Ramos (cell line): ENCODE data around the gene IGF1.

Experiments
- in situ Hi-C: fragments of 300-500 bp; cut with MboI; formaldehyde crosslinking; loops from one replicate; pipeline ENCODE4 v1.14.3; 2022; ENCODE audit warnings: low sequenced_read_pairs; ENCODE audit not compliant: unreplicated experiment

The IGF1 gene

DNA sequence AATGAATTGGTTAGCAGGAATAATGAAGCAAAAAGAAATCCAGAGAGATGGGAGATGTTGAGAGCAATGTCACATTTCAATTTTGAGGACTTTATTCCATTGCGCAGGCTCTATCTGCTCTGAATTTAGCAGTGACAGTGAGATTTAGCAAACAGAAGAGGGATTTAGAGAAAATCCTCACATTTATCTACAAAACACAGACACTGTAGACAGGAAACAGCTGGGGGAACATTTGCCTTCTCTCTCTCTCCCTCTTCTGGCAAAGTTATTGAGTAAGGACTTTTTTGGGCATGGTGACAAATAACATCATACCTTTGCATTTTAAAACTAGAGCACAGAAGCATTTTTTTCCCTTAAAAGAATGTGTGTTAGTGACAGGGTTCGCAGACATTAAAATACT lies at the start of gene IGF1:
IGF1 (minus strand) TSS at position 158 of the 400 bp plus-strand sequence. CDS start 182 bp downstream, outside the sequence.
- in situ Hi-C loops, result loop anchor here (10.0 kb wide), 1 partner anchor 546 kb away; no protein-coding TSS in a partner anchor

DNA sequence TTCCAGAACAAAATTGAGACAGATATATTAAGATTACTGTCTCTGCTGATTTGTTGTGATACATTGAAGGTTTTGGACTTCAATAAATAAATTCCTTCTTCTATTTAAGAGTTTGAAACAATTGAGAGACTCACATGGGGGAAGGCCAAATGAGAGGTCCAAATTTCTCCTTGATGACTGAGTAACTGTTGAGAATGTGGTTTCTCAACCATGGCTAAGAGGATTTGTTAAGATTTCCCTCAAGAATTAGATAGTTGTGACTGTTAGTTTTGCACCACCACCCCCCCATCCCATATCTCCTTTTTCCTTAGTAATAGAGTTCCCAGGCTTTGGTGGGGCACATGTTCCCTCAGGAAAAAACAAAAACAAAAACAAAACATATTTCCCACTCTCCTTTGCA lies 47.7 kb upstream of the IGF1 start:
- in situ Hi-C loops, result no loop called here

DNA sequence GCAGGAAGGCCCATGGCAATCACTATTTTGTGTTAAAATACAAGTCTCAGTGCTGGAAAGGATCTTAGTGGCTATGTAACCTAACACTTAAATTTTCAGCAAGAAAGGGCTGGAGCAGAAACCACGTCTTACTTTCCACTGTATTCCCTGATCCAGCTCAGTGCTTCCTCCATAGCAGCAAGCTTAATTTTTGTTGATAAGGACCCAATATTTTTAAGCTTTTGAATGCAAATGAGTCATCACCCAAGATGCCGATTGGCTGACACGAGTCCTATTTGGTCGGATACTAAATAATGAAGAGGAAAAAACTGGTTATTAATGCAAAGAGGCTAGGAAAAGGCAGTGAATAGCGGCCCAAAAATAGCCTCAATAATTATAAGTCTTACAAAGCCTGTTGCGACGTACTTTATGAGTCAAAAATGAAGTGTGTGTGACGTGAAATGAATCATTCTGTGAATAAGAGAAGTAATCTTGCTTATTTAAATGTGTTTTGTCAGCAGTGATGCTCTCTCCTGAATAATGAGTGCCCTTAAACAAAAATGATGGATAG lies 46.9 kb upstream of the IGF1 start:
- in situ Hi-C loops, result no loop called here

DNA sequence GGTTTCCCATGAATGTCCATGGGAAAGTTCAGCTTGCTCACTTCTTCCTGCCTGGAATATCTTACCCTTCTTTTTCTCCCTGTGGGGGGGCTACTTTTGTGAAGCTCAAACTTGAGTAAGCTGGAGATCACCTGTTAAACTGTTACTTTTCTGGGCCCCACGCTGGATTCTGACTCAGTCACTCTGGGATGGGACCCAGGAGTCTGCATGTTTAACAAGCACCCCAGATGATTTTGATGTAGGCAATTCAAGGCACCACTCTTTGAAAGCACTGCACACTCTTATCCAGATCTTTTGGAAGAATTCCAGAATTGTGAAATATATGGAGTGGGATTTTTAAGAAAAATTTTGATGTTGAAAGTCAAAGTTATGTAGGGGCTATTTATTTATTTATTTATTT lies 46.3 kb upstream of the IGF1 start:
- in situ Hi-C loops, result no loop called here

DNA sequence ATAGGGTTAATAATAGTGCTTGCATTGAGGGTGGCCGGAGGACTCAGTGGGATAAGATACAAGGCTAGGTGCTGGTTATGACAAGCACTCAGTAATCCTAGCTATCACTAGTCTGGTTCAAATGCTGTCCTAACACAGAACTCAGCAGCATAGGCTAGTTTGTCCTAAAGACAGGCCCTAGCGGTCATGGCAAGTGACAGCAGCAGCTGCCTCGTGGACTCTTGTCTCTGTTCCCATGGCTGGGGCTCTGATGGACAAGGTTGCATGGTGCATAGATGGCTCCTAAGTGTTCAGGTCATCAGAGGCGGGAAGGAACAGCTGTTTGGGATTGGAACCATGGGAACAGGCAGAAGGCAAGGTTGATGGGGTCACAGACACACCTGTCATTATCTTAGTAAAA lies 42.4 kb upstream of the IGF1 start:
- in situ Hi-C loops, result no loop called here

DNA sequence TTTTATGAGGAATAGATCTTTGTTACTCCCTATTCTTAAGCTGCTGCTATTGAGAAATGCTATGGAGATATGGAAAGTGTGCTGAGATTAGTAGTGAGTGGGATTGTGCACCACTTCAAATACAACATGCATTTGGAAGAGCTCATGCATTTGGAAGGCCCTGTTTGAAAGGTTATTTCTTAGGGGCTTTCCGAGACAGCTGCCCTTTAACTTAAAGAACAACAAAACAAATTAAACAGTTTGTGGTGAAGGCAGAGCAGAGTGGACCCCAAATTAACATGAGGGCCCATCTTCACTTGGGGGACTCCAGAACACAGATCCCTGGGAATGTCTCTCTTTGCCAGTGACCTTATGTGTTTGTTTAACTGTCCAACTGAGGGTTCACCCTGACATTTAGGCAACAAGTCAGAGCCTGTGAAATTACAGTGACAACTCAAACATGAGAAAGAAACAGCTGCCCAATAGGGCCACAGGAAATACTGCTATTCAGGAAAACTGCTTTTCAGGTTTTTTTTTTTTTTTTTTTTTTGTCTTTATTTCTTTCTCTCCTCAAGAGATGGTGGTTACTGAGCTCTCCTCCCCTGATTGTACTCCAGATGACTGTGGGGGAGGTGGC lies 41.4 kb upstream of the IGF1 start:
- in situ Hi-C loops, result no loop called here

DNA sequence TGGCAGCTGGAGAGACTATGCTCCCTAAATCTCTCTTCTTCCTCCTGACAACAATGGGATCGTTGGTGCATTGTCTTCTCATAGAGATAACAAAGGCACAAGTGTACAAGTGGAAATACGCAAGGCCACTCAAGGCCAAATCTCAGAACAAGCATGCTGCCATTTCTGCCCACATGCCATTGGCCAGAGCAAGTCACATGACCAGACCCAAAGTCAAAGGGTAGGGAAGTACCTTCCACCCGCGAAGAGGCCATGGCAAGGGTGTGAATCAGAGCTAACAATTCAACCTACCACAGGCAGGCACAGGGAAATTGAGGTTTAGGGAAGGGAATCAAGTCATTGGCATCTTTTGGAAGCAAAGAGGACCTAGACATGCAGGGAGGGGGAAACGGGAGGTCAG lies 38.5 kb upstream of the IGF1 start:
- in situ Hi-C loops, result no loop called here

DNA sequence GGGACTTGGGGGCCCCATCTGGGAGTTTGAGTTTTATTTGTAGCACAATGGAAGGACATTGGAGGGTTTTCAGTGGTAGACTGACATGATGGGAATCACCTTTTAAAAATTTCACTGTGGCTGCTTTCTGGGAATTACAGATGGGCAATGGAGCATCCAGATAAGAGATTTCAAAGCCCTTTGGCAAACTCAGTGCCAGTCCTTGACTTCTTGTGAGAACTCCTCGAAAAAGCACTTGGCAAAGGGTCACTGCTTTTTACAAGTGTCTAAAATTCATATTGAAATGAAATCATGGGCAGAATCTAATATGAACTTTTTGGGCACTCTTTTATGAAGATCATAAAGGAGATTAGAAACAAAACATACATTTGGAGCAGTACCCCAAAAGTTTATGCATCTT lies 34.3 kb upstream of the IGF1 start:
- in situ Hi-C loops, result no loop called here

DNA sequence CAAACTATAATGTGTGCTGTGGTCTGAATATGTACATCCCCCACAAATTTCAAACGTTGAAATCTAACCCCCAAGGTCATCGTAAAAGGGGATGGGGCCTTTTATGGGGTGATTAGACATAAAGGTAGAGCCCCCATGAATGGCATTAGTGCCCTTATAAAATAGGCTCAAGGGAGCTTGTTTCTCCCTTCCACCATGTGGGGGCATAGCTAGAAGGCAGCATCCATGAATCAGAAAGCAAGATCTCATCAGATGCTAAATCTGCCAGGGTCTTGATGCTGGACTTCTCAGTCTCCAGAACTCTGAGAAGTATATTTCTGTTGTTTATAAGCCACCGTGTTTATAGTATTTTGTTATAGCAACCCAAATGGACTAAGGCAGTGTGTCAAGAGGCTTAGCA lies 33.4 kb upstream of the IGF1 start:
- in situ Hi-C loops, result no loop called here

DNA sequence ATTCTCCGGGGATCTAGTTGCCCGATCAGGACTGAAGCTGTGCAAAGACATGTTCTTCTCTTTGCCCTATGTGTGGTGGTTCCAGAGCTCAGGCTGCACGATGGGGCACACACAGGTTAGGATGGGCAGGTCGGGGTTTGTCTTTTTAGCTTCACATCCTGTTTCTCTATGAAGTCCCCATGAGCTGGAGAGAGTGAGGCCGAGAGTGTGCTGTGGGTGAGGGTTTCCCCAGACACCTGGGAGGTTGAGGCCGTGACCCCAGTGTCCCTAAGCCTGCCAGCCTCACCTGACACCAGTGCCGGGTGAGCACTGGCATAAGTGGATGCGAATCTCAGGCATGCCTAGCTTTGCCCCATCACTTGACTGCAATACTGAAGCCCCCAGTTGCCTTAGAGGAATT lies 32.9 kb upstream of the IGF1 start:
- in situ Hi-C loops, result no loop called here

DNA sequence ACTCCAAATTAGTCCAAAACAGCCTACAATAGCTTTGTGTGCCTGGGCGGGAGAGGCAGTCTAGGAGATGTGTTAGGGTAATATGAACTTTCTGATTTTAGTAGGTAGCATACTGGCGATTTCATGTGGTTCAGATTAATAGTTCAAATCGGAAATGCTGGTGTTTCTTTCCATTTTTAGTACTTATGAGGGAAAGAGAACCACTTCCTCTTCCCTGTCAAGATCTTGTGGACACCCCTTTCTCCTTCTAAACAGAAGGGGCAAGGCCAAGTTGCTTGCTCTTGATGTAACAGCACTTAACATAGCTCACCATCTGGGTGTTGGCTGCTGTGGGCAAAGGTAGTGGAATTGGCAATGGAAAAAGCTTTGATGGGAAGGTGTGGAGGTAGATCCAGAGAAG lies 32.2 kb upstream of the IGF1 start:
- in situ Hi-C loops, result no loop called here

DNA sequence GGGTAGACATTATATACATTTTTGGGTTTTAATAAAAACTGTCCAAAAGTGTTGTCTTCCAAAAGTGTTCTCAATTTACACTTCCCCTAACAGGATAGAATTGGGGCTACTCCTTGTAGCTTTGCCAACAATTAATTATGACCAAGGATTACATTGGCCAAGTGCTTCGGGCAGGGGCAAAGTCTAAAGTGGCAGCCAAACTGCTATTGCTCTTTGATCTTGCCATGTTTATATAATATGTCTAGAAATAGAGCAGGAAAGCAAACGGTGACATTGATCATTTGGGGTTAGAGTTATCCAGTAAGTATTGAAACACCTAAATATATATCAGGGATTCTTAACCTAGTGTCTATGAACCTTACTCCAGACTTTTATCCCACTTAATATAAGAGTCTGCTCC lies 31.2 kb upstream of the IGF1 start:
- in situ Hi-C loops, result no loop called here

DNA sequence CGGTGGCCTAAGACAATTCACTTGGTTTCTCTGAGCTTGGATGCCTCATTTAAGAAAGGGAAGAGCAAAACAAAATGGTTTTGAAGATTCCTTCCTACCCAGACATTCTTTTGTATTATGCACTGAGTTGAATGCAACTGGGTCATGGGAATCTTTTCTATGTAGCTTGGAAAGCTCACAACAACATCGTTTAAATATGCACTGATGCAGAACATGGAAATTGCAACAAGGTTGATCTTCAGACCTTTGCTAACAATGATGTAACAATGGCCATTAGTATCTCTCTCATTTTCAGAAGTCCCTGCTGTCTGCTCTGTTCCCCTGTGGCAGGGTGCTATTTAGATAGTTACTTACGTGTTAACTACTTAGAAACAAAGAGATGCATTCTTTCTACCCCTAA lies 30.1 kb upstream of the IGF1 start:
- in situ Hi-C loops, result no loop called here

DNA sequence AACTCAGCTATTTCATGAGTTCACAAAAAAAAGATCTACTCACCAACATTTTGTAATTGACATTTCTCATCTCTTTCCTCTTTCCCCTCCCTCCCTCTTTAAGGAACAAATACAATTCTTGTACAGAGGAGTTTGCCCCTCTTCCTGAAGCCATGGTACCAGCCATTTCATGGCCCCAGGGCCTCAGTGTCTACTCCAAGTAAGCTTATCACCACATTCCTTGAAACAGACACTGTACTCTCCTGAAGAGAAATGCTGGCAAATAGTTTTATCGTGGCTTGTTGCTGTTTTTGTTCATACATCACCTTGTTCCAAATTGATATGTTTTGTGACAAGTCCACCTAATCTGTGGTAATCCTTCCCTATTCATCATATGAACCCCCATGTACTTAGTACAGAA lies 29.7 kb upstream of the IGF1 start:
- in situ Hi-C loops, result no loop called here

DNA sequence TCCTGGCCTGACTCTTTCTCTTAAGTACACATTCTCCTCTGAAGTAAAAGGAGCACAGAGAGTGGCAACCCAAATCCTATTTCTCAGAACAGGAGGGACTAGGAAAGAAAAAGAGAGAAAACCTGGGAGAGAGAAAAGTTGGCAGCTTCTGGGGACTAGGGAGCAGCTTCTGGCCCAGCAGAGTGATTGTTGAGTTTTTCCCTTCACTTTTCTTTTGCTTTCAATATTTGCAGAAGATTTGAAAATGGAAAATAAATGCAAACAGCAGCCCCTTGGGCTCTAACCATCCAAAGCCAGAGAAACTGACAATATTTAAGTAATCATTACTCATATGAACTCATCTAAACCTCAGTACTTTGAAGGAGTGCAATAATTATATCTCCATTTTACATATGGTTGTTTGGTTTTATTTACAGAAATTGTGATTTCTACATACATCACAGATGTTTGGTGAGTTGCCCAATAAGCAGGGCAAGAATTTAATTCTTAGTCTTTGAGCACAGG lies 28.8 kb upstream of the IGF1 start:
- in situ Hi-C loops, result no loop called here

DNA sequence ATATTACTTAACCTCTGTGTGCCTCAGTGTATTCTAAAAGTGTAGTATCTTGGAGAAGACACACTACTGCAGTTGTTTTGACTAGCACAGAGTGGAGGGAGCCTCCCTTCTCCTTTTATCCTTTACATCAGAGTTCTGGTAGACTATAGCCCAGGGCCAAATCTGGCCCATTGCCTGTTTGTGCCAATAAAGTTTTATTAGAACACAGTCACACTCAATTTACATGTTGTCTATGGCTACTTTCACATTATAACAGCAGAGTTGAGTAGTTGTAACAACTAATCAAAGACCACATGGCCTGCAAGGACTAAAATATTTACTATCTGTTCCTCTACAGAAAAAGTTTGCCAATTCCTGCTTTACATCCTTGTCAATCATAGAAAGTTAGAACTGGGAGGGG lies 27.7 kb upstream of the IGF1 start:
- in situ Hi-C loops, result no loop called here

DNA sequence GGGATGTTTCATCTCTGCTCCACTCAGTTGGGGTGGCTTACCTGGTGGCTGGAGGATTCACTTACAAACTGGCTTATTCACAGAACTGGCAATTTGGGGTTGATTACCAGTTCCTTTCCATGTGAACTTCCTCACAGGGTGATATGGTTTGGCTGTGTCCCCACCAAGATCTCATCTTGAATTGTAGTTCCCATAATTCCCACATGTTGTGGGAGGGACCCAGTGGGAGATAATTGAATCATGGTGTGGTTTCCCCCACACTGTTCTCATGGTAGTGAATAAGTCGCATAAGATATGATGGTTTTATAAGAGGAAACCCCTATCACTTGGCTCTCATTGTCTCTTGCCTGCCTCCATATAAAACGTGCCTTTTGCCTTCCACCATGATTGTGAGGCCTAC lies 26.9 kb upstream of the IGF1 start:
- in situ Hi-C loops, result no loop called here

DNA sequence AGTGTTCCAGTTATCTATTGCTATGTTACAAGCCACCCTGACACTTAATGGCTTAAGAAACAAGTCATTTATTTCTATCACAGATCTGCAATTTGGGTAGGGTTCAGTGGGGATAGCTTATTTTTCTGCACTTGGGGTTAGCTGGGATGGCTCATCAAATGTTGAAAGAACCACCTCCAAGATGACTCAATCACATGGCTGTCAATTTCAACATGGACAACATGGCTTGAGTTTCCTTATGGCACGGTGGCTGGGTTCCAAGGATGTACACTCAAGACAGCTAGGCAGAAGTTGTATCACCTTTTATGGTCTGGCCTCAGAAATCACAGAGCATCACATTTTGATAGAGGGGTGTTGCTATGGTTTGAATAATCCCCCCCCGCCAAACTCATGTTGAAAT lies 24.5 kb upstream of the IGF1 start:
- in situ Hi-C loops, result no loop called here

DNA sequence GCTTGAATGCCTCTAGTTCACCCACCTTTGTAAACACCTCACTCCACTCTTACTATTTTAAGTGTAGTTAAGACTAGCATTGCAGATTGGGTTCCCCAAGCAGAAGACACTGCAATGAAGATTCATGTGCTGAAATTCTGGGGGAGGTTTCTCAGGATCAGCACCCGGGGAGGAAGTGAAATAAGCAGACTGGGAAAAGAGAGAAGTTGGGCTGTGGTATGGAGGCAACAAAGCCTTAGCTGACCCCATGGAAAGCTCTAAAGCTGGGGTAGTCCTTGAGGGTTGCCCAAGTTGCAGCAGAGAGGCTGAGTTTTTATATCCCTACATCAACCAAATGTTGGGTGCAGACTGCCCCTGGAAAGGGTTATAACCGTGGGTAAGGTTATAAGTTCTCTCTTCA lies 23.9 kb upstream of the IGF1 start:
- in situ Hi-C loops, result no loop called here

DNA sequence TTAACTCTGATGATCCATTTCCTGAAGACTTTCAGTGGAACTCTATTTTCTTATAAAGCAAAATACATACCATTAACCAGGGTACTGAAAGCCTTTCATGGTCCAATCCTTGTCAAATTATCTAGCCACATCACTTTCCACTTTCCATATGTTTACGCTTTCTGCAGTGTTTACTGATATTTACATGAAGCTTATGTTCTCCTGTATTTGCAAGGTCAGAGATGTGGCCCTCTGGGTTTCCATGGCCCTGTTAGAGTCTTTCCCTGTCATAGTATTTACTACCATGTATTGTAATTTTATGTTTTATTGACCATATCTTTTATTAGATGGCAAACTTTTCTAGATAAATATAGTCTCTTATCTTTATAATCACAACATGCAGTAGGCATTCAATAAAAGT lies 23.5 kb upstream of the IGF1 start:
- in situ Hi-C loops, result no loop called here

DNA sequence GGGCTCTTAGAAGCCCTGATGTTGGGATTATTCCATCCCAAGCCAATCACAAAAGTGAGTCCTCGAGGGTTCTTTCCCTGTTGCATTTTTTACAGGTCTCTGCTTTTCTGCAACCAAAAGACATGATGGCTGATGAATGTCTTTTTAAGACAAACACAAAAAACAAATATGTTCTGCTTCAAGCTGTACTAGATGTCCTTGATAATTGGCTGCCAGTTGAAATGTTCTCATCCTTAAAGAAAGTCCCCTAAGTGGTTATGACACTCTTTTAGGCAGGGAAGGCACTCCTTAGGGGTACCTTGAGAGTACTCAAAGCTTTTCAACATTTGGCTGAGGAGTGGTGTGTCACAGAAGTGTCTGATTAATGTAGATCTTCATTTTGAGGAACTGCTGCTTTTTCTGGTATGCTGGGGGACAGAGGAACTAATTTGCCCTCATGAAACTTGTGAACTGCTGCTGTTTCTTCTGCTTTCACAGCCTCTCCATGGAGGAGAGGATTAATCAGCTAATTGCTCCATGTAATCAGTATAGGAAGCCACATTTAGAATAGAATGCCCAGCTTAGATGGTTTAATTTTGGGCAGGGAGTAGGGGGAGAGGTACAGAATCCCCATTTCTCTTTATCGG lies 22.8 kb upstream of the IGF1 start:
- in situ Hi-C loops, result no loop called here

DNA sequence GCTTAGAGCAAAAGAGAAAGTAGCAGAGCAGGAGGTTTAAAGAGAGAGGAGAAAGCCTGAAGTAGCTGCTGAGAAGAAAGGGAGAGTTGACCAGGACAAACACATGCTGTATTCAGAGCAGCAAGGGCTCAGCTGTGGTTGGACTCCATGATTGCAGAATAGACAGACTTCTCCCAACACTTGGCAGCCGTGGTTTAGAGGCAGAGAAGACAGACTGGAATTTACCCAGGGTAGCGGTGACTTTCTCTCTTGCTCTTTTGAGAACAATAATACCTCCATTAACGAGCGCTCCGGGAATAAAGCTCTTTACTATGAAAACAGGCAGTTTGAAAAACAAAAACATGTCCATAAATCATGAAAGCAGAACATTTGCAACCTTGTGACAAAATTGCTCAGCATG lies 21.4 kb upstream of the IGF1 start:
- in situ Hi-C loops, result no loop called here
